BLaER1 treated with 17β-estradiol and CSF1 and Interleukin-3, amounts not matched to agents 10 nM and 100 nM (cell line): ENCODE data around the gene SYT8.
A peak's percentile ranks its signal among the peaks of the same experiment; 100 is the strongest.

Experiments
- H3K27ac ChIP-seq, 11 experiments: shearing (Covaris generic); formaldehyde crosslinking; 2 replicates each; pipeline ENCODE4 v1.8.1; 2022
- H3K27me3 ChIP-seq, 11 experiments: shearing (Covaris generic); formaldehyde crosslinking; 2 replicates each; pipeline ENCODE4 v1.8.1; 2022
- H3K36me3 ChIP-seq, 11 experiments: shearing (Covaris generic); formaldehyde crosslinking; 2 replicates each; pipeline ENCODE4 v1.8.1; 2022
- H3K4me1 ChIP-seq, 10 experiments: shearing (Covaris generic); formaldehyde crosslinking; 2 replicates each; pipeline ENCODE4 v1.8.1; 2022
- H3K4me2 ChIP-seq, 11 experiments: shearing (Covaris generic); formaldehyde crosslinking; 2 replicates each; pipeline ENCODE4 v1.8.1; 2022
- H3K4me3 ChIP-seq, 10 experiments: shearing (Covaris generic); formaldehyde crosslinking; 2 replicates each; pipeline ENCODE4 v1.8.1; 2022
- H3K9ac ChIP-seq, 11 experiments: shearing (Covaris generic); formaldehyde crosslinking; 2 replicates each; pipeline ENCODE4 v1.8.1; 2022
- H3K9me3 ChIP-seq, 11 experiments: shearing (Covaris generic); formaldehyde crosslinking; replicated peaks in 1 of 11; 2 replicates each; pipeline ENCODE4 v1.8.1; 2022
- H4K20me1 ChIP-seq, 11 experiments: shearing (Covaris generic); formaldehyde crosslinking; 2 replicates each; pipeline ENCODE4 v1.8.1; 2022
- Cebpa-rat ChIP-seq, 11 experiments: shearing (Covaris generic); IDR thresholded peaks; 2 replicates each; pipeline ENCODE4 v1.8.1; 2022

Gene SYT8

GRCh38 chr11:1861435-1862411 is 26.9 kb downstream of the SYT8 start:
- no peak overlapping the region for H3K4me2 ChIP-seq
- H3K36me3 ChIP-seq: no peaks in the 10 kb centered on the region
- H3K4me3 ChIP-seq: no peak overlapping the region
- peaks cover 17 to 46% (median 31%) of the 10 kb centered on the region in 10 experiments for H3K4me1 ChIP-seq
- H4K20me1 ChIP-seq: peaks cover 7 to 70% (median 21%) of the 10 kb centered on the region in 11 experiments; a peak in 17 of 22 replicates
- no peaks in the 10 kb centered on the region for H3K9me3 ChIP-seq
- H3K27me3 ChIP-seq: peaks cover 20 to 51% (median 43%) of the 10 kb centered on the region in 11 experiments
- H3K9ac ChIP-seq: no peak overlapping the region
- no peak overlapping the region for H3K27ac ChIP-seq
- no peak for TF ChIP-seq Cebpa-rat (IDR thresholded peaks at IDR 0.05)

- H3K27ac ChIP-seq: no peak overlapping the region
- peak overlapping the region in 4 of 11 experiments; percentile 59 to 71 (median 66); a peak in 7 of 22 replicates for H3K4me2 ChIP-seq
Measured at GRCh38 chr11:1862588-1863351, 28.0 kb downstream of the SYT8 start.

GRCh38 chr11:1863352-1864216 is 28.8 kb downstream of the SYT8 start:
- peaks cover 20 to 53% (median 37%) of the 10 kb centered on the region in 10 experiments for H3K4me1 ChIP-seq
- H3K27me3 ChIP-seq: peaks cover 31 to 67% (median 56%) of the 10 kb centered on the region in 11 experiments
- H3K36me3 ChIP-seq: no peaks in the 10 kb centered on the region
- no peak overlapping the region for H3K27ac ChIP-seq
- peak overlapping the region in 9 of 11 experiments; percentile 18 to 71 (median 59); a peak in 14 of 22 replicates for H3K4me2 ChIP-seq
- no peak overlapping the region for H3K4me3 ChIP-seq
- TF ChIP-seq Cebpa-rat (IDR thresholded peaks at IDR 0.05): no peak
- H4K20me1 ChIP-seq: peaks cover 16 to 68% (median 30%) of the 10 kb centered on the region in 11 experiments; a peak in 18 of 22 replicates
- no peaks in the 10 kb centered on the region for H3K9me3 ChIP-seq
- H3K9ac ChIP-seq: no peak overlapping the region

More at GRCh38 chr11:1862588-1863351, 28.0 kb downstream of the SYT8 start:
- Histone ChIP-seq H3K9ac (no peak overlapping the region), H3K27me3 (peaks cover 23 to 59% (median 50%) of the 10 kb centered on the region in 11 experiments), H3K9me3 (no peaks in the 10 kb centered on the region), H3K4me3 (no peak overlapping the region), H3K36me3 (no peaks in the 10 kb centered on the region), H4K20me1 (peaks cover 8 to 68% (median 22%) of the 10 kb centered on the region in 11 experiments; a peak in 17 of 22 replicates), H3K4me1 (peaks cover 12 to 49% (median 30%) of the 10 kb centered on the region in 10 experiments)
- no peak for TF ChIP-seq Cebpa-rat (IDR thresholded peaks at IDR 0.05)

- peaks cover 27 to 60% (median 44%) of the 10 kb centered on the region in 10 experiments for H3K4me1 ChIP-seq
- H3K9me3 ChIP-seq: no peaks in the 10 kb centered on the region
- H3K36me3 ChIP-seq: no peaks in the 10 kb centered on the region
- no peak overlapping the region for H3K27ac ChIP-seq
- peaks cover 38 to 73% (median 63%) of the 10 kb centered on the region in 11 experiments for H3K27me3 ChIP-seq
- 0 out of 22 replicates have a peak overlapping the region, but pooled peaks of 1 of the 11 experiments have one; percentile 32 for H3K9ac ChIP-seq
- peak overlapping the region in 5 of 11 experiments; percentile 56 to 66 (median 59); a peak in 11 of 22 replicates for H3K4me2 ChIP-seq
- H3K4me3 ChIP-seq: no peak overlapping the region
- no peak for TF ChIP-seq Cebpa-rat (IDR thresholded peaks at IDR 0.05)
- peaks cover 22 to 68% (median 32%) of the 10 kb centered on the region in 11 experiments; a peak in 18 of 22 replicates for H4K20me1 ChIP-seq
Measured at GRCh38 chr11:1864231-1864630, 29.4 kb downstream of the SYT8 start.

- peaks cover 35 to 68% (median 52%) of the 10 kb centered on the region in 10 experiments for H3K4me1 ChIP-seq
- no peaks in the 10 kb centered on the region for H3K36me3 ChIP-seq
- H3K27ac ChIP-seq: no peak overlapping the region
- H3K4me2 ChIP-seq: peak overlapping the region in 10 of 11 experiments; percentile 16 to 66 (median 44); a peak in 17 of 22 replicates
- no peak overlapping the region for H3K4me3 ChIP-seq
- TF ChIP-seq Cebpa-rat (IDR thresholded peaks at IDR 0.05): no peak
- H3K9me3 ChIP-seq: no peaks in the 10 kb centered on the region
- peaks cover 30 to 75% (median 39%) of the 10 kb centered on the region in 11 experiments; a peak in 20 of 22 replicates for H4K20me1 ChIP-seq
- H3K27me3 ChIP-seq: peaks cover 46 to 81% (median 71%) of the 10 kb centered on the region in 11 experiments
- peak overlapping the region in 2 of 11 experiments; percentile 15 to 32; a peak in 2 of 22 replicates for H3K9ac ChIP-seq
Measured at GRCh38 chr11:1864831-1865665, 30.3 kb downstream of the SYT8 start.

GRCh38 chr11:1866226-1866625 is 31.4 kb downstream of the SYT8 start:
- H3K4me3 ChIP-seq: no peak overlapping the region
- peak overlapping the region in 2 of 11 experiments; percentile 44 to 48; a peak in 1 of 22 replicates for H3K4me2 ChIP-seq
- peaks cover 47 to 80% (median 64%) of the 10 kb centered on the region in 10 experiments for H3K4me1 ChIP-seq
- H3K27ac ChIP-seq: no peak overlapping the region
- peaks cover 31 to 87% (median 50%) of the 10 kb centered on the region in 11 experiments; a peak in 20 of 22 replicates for H4K20me1 ChIP-seq
- no peak overlapping the region for H3K9ac ChIP-seq
- no peak for TF ChIP-seq Cebpa-rat (IDR thresholded peaks at IDR 0.05)
- no peaks in the 10 kb centered on the region for H3K9me3 ChIP-seq
- no peaks in the 10 kb centered on the region for H3K36me3 ChIP-seq
- peaks cover 58 to 92% (median 83%) of the 10 kb centered on the region in 11 experiments for H3K27me3 ChIP-seq

GRCh38 chr11:1866776-1867175 is 32.0 kb downstream of the SYT8 start:
- peak overlapping the region in 6 of 11 experiments; percentile 3 to 48 (median 36); a peak in 8 of 22 replicates for H3K4me2 ChIP-seq

More at GRCh38 chr11:1866776-1867175, 32.0 kb downstream of the SYT8 start:
- TF ChIP-seq Cebpa-rat (IDR thresholded peaks at IDR 0.05): no peak
- Histone ChIP-seq H3K27ac (no peak overlapping the region), H3K9me3 (no peaks in the 10 kb centered on the region), H3K4me3 (no peak overlapping the region), H3K36me3 (no peaks in the 10 kb centered on the region), H3K9ac (no peak overlapping the region), H3K4me1 (peaks cover 51 to 84% (median 68%) of the 10 kb centered on the region in 10 experiments), H4K20me1 (peaks cover 36 to 92% (median 54%) of the 10 kb centered on the region in 11 experiments; a peak in 20 of 22 replicates), H3K27me3 (peaks cover 59 to 97% (median 86%) of the 10 kb centered on the region in 11 experiments)
